Measurements from ENCODE around the gene OVOL1.

Gene OVOL1

DNA sequence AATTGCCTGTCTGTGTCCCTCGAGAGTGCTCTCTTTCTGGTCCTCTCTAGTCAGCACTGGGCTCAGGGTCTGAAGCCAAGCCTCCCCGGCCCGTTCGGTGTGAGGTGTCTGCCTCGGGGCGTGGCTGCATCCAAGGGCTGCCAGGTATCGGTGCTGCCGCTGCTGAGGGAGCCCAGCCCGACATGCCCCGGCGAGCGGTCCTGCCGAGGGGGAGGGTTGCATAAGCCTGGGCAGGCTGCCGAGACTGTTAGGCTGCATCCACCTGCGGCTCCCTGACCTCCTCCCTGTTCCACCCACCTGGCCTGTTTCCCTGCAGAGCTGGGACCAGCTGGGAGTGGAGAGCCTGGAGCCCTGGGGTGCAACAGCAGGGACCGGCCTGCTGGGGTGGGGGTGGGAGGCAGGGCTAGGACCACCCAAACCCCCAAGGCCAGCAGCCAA lies 6.3 kb downstream of the OVOL1 start:
- no peak for DNase-seq

DNA sequence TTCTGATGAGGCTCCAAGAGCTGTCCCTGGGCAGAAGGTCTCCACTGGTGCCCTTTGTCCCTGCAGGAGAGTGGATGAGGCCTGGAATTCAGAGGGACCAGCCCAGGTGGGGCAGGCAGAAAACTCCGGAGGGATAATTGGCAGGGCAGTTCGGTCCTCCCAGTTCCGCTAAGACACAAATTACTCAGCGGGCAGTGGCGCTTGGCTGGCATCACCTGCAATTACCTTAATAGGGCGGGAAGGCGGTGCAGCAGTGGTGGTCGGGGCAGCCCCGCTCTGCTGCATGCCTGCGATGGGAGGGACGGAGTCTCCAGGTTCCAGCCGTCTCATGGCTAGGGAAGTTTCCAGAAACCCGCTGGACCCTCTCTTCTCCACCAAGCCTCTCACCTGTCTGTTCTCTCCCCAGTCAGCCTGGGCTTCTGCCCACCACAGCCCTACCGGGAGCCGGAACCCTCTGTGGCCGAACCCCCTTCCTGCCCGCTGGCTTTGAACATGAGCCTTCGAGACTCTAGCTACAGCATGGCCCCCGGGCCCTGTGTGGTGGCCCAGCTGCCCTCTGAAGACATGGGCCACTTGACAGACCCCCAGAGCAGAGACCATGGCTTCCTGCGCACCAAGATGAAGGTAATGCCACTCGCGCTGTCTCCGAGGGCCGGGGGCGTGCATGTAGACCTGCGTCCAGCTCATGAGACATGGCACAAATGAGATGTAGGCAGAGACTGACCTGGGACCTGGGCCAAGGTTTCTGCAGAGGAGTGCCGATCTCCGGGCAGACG lies 7.0 kb downstream of the OVOL1 start:
- DNase-seq = no peak

DNA sequence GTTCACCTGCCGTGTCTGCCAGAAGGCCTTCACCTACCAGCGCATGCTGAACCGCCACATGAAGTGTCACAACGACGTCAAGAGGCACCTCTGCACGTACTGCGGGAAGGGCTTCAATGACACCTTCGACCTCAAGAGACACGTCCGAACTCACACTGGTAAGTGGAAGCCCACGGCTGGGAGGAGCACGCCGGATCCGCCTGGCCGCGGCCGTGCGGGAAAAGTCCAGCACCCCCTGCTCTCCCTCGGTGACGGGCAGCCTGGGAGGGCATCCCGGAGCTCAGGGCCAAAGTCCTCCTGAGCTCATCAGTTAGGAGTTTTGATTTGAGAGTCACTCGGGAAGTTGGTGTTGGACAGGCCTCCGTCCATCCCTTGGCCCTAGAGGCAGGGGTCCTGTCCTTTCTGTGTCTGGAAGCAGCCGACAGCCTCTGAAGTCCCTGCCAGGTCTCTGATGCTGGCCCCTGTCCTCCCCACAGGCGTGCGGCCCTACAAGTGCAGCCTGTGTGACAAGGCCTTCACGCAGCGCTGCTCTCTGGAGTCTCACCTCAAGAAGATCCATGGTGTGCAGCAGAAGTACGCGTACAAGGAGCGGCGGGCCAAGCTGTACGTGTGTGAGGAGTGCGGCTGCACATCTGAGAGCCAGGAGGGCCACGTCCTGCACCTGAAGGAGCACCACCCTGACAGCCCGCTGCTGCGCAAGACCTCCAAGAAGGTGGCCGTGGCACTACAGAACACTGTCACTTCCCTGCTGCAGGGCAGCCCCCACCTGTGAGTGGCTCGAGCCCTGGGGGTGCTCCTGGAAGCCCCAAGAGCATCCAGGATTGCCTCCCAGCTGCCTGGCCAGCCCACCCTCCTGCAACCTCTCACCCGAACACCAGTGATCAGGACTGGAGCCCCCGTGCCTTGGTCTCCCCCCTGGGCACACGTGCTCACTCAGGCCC lies 8.0 kb downstream of the OVOL1 start:
- no peak for DNase-seq

DNA sequence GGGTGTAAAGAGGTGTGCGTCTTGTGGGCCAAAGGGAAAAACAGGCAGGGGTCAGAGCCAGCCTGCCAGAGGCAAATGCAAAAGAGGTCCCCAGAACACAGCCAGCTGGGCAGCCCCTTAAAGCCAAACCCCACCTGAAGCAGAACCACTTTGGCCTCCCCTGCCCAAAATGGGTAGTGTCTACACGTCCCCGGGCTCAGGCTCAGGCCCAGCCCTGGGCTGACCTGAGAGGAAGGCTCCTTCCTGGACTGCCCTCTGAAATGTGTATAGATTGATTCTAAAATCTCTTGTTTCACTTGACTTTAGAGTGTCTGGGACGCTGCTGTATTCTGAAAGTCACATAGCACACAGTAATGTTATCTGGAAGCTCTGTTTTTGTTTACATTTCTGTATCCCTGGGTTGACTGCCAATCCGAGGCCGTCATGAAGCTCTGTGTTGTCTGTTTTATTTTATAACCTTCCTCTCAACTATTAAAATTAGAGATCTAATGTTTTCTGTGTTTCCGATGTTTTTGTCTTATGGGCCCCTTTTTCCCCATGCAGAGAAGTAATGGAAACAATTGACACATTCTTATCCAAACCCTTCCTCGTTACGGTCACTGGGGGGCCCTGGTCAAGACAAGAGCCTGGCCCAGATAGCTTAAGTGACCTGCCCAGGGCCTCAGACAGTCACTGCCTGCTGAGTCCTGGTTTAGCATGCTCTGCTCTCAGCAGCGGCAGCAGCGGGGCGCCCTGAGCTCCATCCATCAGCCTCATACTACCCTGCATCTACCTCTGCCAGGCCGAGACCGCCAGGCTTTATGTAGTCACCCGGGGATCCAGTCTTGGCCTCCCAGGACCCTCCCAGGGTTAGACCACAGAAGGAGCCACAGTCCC lies 10.1 kb downstream of the OVOL1 start:
- no peak for DNase-seq

DNA sequence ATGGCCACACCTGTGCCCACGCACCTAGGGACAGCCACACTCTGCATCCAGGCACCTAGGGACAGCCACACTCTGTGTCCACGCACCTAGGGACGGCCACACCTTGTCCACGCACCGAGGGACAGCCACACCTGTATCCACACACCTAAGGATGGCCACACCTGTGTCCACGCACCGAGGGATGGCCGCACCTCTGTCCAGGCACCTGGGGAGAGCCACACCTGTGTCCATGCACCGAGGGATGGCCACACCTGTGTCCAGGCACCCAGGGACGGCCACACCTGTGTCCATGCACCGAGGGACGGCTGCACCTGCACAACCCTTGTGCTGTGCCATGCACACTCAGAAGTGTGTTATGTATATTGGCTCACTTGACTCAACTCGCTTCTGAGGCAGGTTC lies 10.8 kb downstream of the OVOL1 start:
- DNase-seq = no peak

DNA sequence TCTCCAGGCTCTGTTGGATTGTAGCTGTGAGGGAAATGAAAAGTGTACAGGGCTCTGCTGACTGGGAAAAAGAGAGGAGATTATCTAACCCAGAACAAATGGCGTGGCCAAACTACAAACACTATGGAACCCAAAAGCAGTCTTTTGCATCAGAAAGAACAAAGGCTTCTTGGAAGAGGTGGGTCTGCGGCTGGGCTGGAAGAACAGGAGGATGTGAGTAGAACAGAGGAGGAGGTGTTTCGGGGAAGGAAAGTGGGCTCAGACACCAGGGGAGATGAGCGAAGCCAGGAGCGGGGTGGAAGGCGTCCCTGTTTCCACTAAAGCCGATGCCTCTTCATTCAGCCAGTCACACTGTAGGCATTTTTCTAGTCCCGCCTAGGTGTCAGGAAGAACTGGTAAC lies 12.0 kb downstream of the OVOL1 start:
- DNase-seq = no peak

DNA sequence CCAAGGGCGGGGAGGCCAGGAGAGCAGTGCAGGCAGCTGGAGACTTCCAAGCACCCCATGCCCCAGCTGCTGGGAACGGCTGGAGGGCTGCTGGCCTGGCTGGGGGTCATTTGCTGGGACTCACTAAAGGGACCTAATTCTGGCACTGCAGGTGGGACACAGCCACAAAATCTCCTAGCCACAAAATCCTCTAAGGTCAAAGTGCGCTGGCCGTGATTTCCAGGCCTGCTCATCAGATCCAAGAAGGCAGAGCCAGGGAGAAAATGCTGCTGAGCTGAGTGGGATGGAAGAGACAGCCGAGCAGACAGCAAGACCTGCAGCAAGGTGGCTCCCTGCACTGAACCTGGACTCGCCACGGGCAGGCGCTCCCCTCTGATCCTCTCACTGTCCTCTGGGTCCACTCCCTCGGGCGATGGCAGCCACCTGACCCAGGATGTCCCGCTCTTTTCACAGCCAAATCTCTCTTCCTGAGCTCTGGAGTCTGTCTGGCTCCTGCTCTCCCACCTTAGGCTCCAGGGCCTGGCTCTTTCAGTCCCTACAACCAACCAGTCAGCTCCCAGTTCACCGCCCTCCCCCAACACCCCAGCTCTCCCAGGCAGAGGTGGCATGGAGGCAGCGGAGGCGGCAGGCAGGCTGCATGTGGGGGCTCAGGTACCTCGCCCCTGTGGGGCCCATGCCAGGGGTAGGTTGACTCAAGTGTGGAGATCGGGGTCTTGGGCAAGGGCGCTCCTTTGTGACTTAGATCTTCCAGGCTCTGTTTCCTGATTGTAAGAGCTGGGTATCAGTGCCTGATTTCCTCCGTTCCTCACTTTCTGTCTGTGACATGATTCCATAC lies 14.5 kb downstream of the OVOL1 start:
- DNase-seq = no peak

DNA sequence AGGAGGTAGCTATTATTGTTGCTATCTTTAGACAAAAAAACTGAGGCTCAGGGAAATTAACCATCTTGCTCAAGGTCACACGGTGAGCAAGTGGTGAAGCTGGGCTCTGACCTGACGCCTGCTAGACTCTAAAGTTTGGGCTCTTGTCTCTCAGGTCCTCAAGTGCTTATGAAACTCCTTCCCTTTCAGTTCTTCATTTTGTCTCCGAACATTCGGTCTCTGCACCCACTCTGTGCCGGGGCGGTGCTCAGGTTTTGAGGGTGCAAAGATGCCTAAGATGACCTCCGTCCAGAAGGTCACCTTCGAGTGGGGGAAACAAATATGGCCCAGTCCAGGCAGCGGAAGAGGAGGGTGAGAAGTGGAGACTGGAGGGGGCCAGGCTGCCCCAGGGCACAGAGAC lies 16.0 kb downstream of the OVOL1 start:
- no peak for DNase-seq

DNA sequence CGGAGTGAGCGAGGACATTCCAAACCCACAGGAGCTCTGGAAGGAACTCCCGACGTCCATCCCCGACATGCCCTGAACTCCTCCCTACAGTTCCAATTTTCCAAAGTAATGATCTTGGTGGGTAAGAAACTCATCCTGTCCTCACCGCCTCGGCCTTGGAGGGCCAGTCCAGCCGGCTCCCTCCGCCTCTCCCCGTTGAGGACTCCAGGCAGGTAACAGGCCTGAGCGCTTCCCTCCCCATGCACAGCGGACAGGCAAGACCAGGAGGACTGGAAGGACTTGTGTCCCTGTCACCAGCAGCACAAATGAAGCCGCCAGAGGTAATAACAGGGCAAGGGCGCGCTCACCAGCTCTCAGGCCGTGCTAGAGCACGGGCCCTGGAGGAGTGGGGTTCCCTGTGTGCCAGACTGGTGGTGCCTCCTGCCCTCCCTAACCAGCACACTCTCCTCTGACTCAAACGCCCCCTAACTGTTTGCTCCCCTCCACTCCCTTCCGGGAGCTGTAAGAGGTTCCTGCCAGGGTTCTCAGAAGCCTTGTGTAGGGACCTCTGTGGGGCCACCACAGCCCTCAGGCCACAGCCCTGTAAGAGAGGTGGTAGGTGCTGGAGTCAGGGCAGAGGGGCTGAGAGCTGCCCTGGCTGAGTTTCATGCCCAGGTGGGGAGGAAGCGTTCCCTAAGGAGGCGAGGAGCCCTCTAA lies 17.1 kb downstream of the OVOL1 start:
- DNase-seq = no peak

DNA sequence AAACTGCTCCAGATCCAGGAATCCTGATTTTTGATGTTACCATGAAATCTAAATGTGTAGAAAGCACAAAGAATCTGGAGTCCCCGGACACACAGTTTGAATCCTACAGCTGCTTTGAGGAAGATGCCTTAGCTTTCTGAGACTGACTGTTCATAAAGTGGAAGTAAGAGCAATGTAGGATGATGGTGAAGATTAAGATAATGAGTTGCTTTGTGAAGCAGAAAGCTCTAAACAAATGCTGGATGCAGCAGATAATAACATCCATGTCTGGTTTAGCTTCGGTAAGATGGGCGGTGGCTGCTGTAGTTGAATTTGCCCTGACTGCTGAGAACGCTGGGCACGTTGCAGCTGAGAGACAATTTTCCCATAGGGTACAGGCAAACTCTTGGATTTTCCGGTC lies 20.1 kb downstream of the OVOL1 start:
- DNase-seq = no peak

DNA sequence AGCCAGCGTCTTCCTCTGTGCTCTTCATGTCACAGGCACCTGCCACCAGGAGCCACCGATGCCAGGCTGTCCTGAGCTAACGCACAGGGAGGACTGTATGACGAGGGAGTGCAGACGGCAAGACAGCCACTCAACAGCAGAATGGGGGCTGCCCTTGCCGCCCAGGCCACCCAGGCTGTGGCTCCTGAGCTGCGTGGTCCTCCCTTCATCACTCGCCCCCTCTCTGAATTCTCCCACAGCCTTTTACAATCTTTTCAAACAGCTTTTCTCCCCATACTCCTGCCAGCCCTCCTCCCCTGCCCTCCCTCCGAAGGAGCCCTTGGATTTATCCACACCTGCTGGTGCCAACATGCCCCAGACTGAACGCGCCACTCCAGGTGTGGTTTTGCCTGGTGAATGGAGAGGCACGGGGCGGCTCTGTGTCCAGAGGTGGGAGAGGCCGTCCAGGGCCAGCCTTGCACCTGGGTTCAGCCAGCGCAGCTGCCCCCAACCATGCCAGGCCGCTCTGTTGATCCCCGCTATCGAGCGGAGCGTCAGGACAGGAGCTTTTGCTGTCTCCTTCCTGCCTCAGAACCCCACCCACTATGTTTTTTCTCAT lies 22.0 kb downstream of the OVOL1 start:
- no peak for DNase-seq

DNA sequence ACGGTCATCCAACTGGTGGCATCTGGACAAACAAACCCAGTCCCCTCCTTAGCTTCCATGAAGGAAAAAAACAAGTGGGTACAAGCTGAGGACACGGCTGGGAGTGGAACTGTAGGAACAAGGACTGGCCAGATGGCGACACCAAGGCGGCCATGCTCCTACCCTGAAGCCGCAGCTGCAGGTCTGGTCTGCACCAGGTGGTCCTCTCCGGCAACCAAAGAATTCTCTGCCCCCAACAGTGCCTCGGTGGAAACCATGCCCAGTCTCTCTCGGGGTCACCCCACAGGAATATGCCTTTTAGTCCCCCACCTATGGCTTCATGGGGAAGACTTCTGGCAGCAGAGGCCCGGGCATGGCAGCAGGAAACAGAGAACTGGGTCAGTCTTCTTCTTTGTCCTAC lies 22.6 kb downstream of the OVOL1 start:
- DNase-seq = no peak

DNA sequence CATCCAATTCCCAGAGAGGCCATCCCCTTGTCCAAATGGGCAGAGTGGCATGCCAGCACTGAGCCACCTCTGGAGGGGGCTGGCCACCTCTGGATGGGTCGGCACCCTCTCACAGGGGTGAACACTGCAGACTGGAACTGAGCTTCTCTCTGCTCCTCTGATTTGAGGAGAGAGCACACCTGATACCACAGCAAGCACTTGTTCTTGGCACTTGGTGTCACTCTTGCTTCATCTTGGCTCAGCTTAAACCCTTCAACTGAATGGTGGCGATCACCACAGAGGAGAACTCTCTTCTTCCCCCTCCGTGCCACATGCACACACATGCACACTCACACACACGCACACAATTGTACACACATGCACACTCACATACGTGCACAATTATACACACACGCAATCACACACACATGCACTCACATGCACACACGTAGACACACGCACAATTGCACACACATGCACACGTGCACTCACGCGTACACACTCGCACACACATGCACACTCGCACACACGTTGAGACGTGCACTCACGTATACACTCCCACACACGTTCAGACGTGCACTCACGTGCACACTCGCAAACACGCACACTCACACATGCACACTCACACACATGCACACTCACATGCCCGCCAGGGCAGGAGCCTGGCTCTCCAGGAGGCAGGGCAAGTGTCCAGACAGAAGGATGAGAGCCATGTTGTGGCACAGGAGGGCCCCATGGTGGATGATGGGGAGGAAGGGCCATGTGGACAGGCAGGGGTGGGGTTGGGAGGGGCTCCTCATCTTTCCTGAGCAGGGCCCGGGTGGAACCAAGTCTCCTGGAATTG lies 23.4 kb downstream of the OVOL1 start:
- DNase-seq = no peak

DNA sequence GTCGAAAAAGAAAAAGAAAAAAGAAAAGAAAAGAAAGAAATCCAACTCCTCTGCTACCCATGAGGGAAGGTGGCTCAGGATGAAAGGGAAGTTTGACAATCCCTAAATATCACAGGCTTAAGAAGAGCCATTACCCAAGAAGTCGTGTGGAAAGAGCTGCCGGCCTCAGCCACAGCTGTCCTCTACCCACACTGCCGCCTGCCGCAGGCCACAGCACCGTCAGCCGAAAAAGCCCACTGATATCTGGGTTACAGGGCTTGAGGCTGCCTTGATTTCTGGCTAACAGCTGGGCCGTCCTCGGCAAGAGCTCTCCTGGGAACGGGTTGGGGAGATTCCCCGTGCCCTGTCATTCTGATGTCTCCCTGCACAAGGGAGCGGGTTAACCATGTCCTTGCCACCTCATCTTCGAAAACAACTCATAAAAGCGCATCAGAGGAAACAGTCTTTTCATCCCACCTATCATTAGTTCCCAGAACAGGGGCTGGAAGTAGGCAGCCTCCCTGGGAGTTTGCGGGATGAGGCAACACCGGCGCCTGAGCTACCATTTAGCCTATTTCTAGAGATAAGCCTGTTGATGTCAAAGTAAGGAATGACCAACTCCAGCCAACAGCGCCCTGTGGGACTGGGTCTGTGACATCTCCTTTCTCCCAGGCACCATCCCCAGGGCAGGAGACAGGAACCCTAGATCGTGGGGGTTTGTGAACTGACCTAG lies 25.1 kb downstream of the OVOL1 start:
- no peak for DNase-seq

DNA sequence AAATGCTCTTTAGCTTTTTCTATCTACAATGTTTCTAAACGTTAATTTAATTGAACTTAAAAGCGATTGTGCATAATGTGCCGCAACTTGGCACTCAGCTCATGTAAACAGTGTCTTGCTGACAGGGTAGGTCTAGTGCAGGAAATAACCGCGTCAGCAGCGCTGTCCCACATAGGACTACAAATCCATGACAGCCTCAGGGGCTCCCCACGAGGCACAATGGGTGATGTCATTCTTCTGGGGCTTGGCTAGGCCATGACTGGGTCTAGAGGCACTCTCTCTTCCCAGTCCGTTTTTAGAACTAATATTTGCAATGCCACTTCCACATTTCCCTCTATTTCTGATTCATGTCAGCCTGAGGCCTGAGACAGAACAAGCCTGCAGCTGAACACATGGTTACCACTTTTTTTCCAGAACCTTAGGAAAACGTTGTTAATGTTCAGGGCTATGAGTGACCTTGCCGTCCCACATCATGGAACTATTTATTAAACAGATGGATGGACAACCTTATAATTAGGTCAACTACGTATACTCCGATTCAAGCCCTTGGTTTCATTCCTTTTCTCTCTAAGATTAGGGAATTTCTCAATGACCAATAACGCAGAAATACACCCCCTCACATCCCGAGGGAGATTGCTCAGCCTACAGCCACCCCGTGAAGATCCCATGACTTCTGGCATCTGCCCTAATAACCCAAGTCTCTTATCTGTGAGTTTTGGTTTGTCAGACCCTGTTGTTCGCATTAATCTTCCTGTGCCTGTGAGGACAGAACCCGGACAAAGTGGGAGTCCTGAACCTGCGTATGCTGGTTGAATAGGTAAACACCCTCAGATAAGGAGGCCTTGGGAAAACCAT lies 27.5 kb downstream of the OVOL1 start:
- DNase-seq = no peak

DNA sequence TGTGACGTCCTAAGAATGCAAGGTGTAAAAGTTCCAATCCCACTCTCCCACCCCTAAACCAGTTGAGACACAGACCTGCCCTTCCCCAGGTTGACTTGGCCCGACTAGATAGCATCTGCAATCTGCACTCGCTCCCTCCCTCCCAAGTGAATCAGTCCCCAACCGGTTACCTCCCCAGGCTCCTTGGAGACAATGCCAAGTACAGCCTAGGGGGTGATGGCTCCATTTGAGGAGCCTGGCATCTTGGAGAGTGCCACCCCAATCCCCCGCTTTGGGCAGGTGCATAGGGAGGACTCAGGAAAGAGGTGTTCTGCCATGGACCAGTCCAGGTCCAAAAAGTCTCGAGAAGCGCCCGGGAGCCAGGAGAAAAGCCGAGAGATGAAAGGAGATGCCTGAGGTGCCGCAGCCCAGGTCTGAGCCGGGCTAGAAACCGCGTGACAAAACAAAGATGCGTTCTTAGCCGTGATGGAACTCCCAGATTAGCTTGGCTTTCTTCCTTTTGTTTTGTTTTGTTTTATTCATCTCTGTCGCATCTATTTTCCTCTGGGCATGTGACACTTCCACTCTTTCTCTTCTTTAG lies 28.2 kb downstream of the OVOL1 start:
- DNase-seq = no peak

DNA sequence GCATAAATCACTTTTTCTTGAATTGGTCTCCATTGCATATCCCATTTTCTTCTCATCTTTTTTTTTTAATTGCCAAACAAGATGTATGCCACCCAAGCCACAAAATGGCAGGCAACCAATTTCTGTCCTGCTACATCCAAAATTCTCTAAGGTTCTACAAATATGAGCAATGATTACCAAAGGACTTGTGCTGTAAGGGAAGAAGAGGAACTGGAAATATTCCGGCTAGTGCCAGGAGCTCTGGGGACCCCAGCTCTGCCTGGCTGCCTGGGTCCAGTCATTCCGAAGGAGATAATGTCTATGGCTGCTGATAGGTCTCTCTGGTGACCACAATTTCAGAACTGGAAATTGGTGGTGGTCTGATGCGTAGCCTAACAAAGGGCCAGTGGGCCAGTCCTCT lies 29.8 kb downstream of the OVOL1 start:
- no peak for DNase-seq

DNA sequence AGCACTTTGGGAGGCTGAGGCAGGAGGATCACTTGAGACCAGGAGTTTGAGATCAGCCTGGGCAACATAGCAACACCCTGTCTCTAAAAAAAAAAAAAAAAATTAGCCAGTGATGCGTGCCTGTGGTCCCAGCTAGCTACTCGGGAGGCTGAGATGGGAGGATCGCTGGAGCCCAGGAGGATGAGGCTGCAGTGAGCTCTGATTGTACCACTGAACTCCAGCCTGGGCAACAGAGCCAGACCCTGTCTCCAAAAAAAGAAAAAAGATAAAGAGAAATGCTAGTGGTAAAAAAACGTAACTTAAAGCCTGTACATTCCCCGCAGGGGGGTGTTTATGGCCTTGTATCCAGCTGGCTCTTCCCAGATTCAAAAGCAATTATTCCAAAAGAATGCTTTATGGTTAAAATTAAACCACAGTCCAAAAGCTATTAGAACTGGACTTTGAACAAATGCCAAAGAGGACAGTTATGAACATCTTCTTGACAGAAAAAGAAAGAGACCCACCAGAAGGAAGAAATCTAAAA lies 30.5 kb downstream of the OVOL1 start:
- DNase-seq = no peak
